Mesodermal cell (in vitro differentiated cells): ENCODE data around the gene ZER1.
A peak's percentile ranks its signal among the peaks of the same experiment; 100 is the strongest.

Source experiments
- H3K27ac ChIP-seq: 2 replicates; pipeline ENCODE4 v1.7.0; 2013; ENCODE audit warnings: mild to moderate bottlenecking, low read depth, low read length, moderate library complexity; ENCODE audit not compliant: severe bottlenecking
- H3K36me3 ChIP-seq: 2 replicates; pipeline ENCODE4 v1.7.1; 2013; ENCODE audit warnings: mild to moderate bottlenecking, low read length, moderate library complexity; ENCODE audit not compliant: control insufficient read depth, insufficient read depth
- H3K4me1 ChIP-seq: one replicate; pipeline ENCODE4 v1.7.1; 2013; ENCODE audit warnings: mild to moderate bottlenecking, low read length; ENCODE audit not compliant: insufficient read depth, control insufficient read depth, poor library complexity, severe bottlenecking
- H3K4me3 ChIP-seq: 2 replicates; pipeline ENCODE4 v1.7.0; 2013; ENCODE audit warnings: low read length, control low read depth, mild to moderate bottlenecking; ENCODE audit not compliant: insufficient read depth, poor library complexity, severe bottlenecking; ENCODE audit errors: extremely low read depth
- H3K9me3 ChIP-seq: 2 replicates; pipeline ENCODE4 v1.7.1; 2013; ENCODE audit warnings: mild to moderate bottlenecking, low read length, moderate library complexity; ENCODE audit not compliant: control insufficient read depth
- WGBS, 2 experiments: methylation state at CpG; one replicate each; pipeline ENCODE4 v1.1.5; 2013; ENCODE audit warnings: missing lambda C conversion rate in 2 of 2; ENCODE audit not compliant: insufficient coverage in 2 of 2; 5-methylcytosine and 5-hydroxymethylcytosine counted together

The ZER1 gene

DNA sequence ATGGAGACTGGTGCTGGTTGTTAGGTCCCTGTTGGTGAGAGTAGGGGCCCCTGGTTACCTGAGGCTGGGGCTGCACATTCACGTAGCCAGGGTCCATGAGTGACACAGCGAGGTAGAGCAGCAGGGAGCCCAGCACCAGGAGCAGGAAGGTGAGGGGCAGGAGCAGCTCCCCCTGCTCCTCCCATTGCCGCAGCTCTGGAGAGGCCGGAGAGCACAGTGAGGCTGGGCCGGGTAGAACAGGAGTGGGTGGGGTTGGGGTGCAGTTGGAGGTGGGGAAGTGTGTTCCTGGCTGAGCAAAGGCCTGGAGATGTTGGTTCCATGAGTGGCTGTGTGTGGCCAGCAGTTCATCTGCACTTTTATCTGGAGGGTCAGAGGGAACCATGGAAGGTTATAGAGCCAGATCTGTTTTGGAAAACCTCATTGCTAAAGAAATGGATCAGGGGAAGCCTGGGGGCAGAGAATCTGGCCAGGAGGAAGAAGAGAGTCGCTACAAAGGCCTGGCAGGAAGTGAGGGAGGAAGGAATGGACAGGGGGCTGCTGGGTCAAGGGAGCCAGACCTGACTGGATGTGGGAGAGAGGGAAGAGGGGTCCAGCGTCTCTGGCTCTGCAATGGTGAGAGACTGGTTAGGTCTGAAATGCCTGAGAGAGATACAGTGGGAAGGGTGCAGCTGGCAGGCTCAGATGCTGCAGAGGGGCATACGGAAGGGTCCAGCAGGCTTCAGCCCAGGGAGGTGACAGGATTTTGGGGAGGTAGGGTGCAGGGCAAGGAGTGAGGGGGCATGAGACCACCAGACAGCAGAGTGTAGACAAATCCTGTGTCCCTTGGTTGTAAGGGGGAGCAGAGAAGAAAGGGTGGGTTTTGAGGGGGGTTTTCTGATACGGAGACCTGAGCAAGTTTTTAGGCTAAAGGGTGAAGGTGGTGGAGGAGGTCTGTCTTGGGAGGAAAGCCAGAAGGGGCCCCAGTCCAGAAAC is 49.1 kb downstream of the ZER1 start:
- peaks cover 36% of the 10 kb centered on the region for H3K36me3 ChIP-seq
- H3K9me3 ChIP-seq = no peaks in the 10 kb centered on the region
- H3K4me3 ChIP-seq = peak overlapping the region; percentile 59
- no peaks in the 10 kb centered on the region for H3K4me1 ChIP-seq
- no peak overlapping the region for H3K27ac ChIP-seq
- 74 to 92% methylated on average over 7 to 9 of the region's 9 CpGs for WGBS, 2 experiments

DNA sequence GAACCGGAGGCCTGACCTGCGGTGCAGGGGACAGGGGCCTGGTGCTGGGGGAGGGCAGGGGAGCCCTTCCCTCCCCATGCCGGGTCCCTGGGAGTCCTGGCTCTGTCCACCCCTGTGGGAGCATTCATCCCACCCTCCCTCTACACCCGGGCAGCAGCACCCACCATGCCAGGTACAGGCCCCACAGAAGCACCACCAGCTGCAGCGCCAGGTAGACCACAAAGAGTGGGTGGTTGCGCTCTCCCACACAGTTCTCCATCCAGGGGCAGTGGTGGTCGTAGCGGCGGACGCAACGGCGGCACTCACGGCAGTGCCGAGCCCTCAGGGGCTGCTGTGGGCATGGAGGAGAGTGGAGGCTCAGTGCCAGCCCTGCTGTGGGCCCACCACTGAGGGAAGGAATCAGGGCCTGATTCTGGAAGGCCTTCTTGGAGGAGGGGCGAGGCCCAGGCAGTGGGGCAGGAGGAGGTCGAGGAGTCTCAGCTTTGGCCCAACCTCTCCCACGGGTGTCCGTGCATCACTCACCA is 50.2 kb downstream of the ZER1 start:
- Histone ChIP-seq H3K27ac (no peak overlapping the region), H3K4me3 (no peak overlapping the region), H3K36me3 (peaks cover 45% of the 10 kb centered on the region), H3K9me3 (no peaks in the 10 kb centered on the region), H3K4me1 (no peaks in the 10 kb centered on the region)
- 96 to 97% methylated on average over 12 to 16 of the region's 18 CpGs for WGBS, 2 experiments

DNA sequence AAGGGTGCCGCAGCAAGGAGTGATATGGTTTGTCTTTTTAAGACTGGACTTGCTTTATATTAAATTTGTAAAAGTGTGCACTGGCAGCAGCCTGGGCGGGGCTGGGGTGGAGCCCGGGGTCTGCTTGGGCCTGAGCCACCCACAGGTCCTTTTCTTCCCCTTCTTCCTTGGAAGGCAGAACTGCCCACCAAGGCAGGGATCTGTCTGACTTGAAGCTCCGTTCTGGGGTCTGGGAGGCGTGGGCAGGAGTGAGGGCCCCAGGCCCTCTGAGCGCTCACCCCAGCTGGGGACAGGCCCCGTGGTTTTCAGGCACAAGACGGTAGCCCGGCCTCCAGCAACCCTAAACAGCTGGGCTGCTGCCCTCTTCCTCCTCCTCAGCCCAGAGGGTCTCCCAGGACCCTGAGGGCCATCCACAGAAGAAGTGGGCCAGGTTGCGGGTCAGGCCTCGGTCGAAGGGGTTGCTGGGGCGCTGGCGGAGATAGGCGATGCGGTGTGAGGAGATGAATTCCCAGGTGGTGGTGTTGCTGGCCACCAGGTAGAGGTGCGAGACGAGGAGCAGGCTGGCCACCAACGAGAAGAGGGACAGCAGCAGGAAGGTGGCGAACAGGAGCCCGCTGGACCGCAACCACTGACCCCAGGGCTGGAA is 50.8 kb downstream of the ZER1 start:
- H3K9me3 ChIP-seq = no peaks in the 10 kb centered on the region
- no peak overlapping the region for H3K27ac ChIP-seq
- H3K36me3 ChIP-seq = peaks cover 51% of the 10 kb centered on the region
- 91 to 95% methylated on average over 21 of the region's 22 CpGs for WGBS, 2 experiments
- no peak overlapping the region for H3K4me3 ChIP-seq
- no peaks in the 10 kb centered on the region for H3K4me1 ChIP-seq

DNA sequence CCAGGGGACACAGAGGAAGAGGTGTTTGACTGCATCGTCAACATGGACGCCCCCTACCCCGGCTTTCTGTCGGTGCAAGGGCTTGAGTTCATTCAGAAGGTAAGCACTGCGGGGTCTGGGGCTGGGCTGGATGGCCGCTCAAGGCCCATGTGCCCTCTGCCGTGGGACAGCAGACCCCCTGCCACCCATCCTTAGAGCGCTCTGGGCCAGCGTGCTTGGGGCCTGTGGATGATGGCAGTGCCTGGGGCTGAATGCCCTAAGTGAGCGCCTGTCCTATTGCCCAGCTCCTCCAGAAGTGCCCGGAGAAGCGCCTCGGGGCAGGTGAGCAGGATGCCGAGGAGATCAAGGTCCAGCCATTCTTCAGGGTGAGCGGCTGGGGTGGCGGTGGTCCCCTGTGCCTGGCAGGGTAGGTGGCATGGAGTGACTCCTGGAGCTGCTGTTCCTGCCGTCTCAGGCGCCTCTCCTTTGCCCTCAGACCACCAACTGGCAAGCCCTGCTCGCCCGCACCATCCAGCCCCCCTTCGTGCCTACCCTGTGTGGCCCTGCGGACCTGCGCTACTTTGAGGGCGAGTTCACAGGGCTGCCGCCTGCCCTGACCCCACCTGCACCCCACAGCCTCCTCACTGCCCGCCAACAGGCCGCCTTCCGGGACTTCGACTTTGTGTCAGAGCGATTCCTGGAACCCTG is 51.7 kb downstream of the ZER1 start:
- H3K27ac ChIP-seq = no peak overlapping the region
- H3K9me3 ChIP-seq = no peaks in the 10 kb centered on the region
- 91 to 92% methylated on average over 22 to 26 of the region's 30 CpGs for WGBS, 2 experiments
- H3K36me3 ChIP-seq = peaks cover 58% of the 10 kb centered on the region
- no peak overlapping the region for H3K4me3 ChIP-seq
- H3K4me1 ChIP-seq = no peaks in the 10 kb centered on the region

DNA sequence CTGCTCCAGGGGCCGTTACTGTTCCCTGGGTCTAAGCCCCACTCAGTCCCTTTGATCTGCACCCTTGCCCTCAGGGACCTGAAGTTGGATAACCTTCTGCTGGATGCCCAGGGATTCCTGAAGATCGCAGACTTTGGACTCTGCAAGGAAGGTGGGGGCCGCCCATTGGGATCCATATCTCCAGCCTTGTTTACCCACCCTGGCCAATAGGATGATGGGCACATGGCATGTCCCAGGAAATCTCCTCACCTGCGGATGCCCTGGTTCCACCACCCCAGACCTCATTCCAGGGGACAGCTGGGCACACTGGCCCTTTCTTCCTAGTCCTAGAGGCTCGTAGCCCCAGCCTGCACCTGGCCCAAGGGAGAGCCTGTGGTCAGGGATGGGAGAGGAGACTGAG is 53.3 kb downstream of the ZER1 start:
- WGBS, 2 experiments = 93 to 97% methylated on average over 4 of the region's 5 CpGs
- no peaks in the 10 kb centered on the region for H3K4me1 ChIP-seq
- no peaks in the 10 kb centered on the region for H3K9me3 ChIP-seq
- no peak overlapping the region for H3K4me3 ChIP-seq
- H3K27ac ChIP-seq = no peak overlapping the region
- peaks cover 73% of the 10 kb centered on the region for H3K36me3 ChIP-seq

DNA sequence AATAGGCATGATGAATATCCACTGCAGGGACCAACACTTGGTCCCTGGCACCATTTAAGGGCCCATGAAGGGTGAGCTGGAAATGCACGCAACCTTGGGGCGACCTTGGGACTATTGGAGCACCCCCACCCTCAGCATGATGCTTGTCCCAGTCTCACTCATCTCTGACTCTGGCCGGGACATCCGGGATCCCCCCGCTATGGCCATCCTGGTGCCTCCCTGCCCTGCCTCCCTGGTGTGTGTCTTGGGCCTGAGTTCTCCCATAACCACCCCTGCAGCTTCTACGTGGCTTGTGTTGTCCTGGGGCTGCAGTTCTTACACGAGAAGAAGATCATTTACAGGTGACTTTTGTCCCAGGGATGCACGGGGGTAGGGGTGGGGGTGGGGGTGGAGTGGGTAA is 53.7 kb downstream of the ZER1 start:
- H3K9me3 ChIP-seq = no peaks in the 10 kb centered on the region
- no peak overlapping the region for H3K4me3 ChIP-seq
- no peaks in the 10 kb centered on the region for H3K4me1 ChIP-seq
- H3K27ac ChIP-seq = no peak overlapping the region
- peaks cover 74% of the 10 kb centered on the region for H3K36me3 ChIP-seq
- WGBS, 2 experiments = 94 to 100% methylated on average over 5 to 7 of the region's 8 CpGs

DNA sequence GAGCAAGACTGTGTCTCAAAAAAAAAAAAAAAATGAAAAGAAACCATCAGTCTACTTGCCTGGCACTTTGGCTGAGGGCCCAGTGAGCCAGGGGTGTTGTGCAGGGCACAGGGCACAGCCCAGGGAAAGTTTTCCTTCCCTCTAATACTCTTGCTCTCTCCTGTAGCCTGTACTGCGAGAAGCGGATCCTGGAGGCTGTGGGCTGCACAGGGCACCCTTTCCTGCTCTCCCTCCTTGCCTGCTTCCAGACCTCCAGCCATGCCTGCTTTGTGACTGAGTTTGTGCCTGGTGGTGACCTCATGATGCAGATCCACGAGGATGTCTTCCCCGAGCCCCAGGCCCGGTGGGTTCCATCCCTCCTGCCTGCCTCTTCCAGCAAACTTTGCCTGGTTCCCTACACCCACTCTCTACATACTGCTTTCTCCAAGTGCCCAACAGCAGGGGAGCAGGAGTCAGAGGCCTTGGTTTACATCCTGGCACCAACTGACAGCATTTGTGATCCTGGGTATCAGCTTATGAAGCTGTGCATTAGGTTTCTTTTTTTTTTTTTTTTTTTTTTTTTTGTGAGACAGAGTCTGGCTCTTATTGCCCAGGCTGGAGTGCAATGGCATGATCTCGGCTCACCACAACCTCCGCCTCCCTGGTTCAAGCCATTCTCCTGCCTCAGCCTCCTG is 55.0 kb downstream of the ZER1 start:
- WGBS, 2 experiments = 89 to 97% methylated on average over 7 of the region's 7 CpGs
- Histone ChIP-seq H3K4me1 (no peaks in the 10 kb centered on the region), H3K36me3 (peaks cover 80% of the 10 kb centered on the region), H3K9me3 (no peaks in the 10 kb centered on the region), H3K27ac (no peak overlapping the region), H3K4me3 (no peak overlapping the region)

DNA sequence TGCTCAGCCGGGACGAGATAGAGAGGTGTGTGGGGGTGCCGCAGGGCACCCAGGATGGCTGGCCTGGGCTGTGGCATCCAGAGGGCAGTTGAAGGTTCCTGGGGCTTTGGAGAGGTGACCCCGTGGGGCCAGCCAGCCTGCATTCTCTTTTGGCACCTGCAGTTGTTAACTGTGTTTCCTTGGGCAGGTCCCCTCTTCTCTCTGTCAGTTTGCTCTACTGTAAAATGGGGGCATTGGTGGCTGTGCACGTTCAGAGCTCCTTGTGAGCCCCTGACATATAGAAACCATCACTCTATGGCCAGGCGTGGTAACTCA is 56.3 kb downstream of the ZER1 start:
- peaks cover 67% of the 10 kb centered on the region for H3K36me3 ChIP-seq
- WGBS, 2 experiments = 93 to 95% methylated on average over 6 of the region's 6 CpGs
- H3K27ac ChIP-seq = no peak overlapping the region
- H3K4me1 ChIP-seq = no peaks in the 10 kb centered on the region
- H3K4me3 ChIP-seq = no peak overlapping the region
- no peaks in the 10 kb centered on the region for H3K9me3 ChIP-seq

DNA sequence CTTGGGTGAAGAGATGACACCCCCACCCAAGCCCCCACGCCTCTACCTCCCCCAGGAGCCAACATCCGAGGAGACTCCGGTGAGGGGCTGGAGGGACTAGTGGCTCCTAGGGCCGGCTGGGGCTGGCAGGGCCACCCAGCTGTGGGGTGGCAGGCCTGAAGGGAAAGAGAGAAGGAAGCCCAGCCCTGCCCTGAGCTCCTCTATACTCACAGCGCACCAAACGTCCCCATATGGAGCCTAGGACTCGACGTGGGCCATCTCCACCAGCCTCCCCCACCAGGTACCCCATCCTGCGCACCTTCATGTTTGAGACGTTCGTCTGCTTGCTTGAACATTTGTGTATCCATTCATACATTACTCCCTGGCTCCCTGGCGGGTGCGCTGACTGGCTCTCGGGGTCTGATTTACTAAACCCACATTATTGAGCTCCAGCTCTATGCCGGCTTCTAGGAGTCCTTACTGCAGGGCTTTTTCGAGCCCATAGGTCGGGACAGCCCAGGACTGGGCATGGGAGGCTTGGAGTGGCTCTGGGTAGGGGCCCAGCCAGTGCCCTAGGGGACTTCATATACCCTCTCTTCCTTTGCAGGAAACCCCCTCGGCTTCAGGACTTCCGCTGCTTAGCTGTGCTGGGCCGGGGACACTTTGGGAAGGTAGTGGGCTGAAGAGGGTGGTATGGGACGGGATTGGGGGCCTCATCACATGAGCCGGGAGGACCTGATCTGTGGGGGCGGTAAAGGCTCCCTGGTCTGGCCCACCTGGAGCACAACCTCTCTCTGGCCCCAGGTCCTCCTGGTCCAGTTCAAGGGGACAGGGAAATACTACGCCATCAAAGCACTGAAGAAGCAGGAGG is 56.9 kb downstream of the ZER1 start:
- Histone ChIP-seq H3K4me1 (no peaks in the 10 kb centered on the region), H3K27ac (no peak overlapping the region), H3K36me3 (peaks cover 64% of the 10 kb centered on the region), H3K4me3 (no peak overlapping the region), H3K9me3 (no peaks in the 10 kb centered on the region)
- WGBS, 2 experiments = 90 to 91% methylated on average over 13 to 15 of the region's 24 CpGs
